ENCODE measurements around the gene CD82. TPM values are rescaled to one million over a fixed set of nuclear protein-coding genes. Genes with fewer than 3 reads are reported as not detected.
A peak's percentile ranks its signal among the peaks of the same experiment; 100 is the strongest.

Gene CD82
- total and polyA plus RNA-seq, 2 donors from 2014 or later, result 59.3 to 94.4 TPM

- H3K27me3 ChIP-seq (ENCODE audit: control insufficient read depth, insufficient read depth, low read length), result no peaks in the 10 kb centered on the region
- H3K9me3 ChIP-seq (ENCODE audit: control insufficient read depth in 2 of 3, insufficient read depth in 1 of 3, low read length in 3 of 3), result no peaks in the 10 kb centered on the region
- no peaks in the 10 kb centered on the region for H3K36me3 ChIP-seq (ENCODE audit: control insufficient read depth in 2 of 3, insufficient read depth in 3 of 3, low read length in 3 of 3)
- no peaks in the 10 kb centered on the region for H3K4me1 ChIP-seq (ENCODE audit: control insufficient read depth in 2 of 3, insufficient read depth in 2 of 3, low read depth in 1 of 3, low read length in 3 of 3)
- intact Hi-C loops (cut with DNase I), result no loop called here
- TF ChIP-seq CTCF (IDR thresholded peaks at IDR 0.05; ENCODE audit: borderline replicate concordance, extremely low read depth, insufficient read depth), result no peak
- no peak overlapping the region for H3K9ac ChIP-seq (ENCODE audit: low read length in 3 of 3)
- DNase-seq (peak in 2 of 5 donors; percentile 33 to 45), FAIRE-seq (no peak)
- no peak overlapping the region for H3K4me3 ChIP-seq (ENCODE audit: low read length in 3 of 3)
- no peak overlapping the region for H3K27ac ChIP-seq (ENCODE audit: low read depth in 2 of 2, low read length in 2 of 2)
These were observed 39.8 kb upstream of the CD82 start for GRCh38 chr11:44525473-44526252.

- Histone ChIP-seq H3K4me3 (ENCODE audit: low read length in 3 of 3) (no peak overlapping the region), H3K36me3 (ENCODE audit: control insufficient read depth in 2 of 3, insufficient read depth in 3 of 3, low read length in 3 of 3) (no peaks in the 10 kb centered on the region), H3K4me1 (ENCODE audit: control insufficient read depth in 2 of 3, insufficient read depth in 2 of 3, low read depth in 1 of 3, low read length in 3 of 3) (no peaks in the 10 kb centered on the region), H3K9me3 (ENCODE audit: control insufficient read depth in 2 of 3, insufficient read depth in 1 of 3, low read length in 3 of 3) (no peaks in the 10 kb centered on the region), H3K27ac (ENCODE audit: low read depth in 2 of 2, low read length in 2 of 2) (no peak overlapping the region), H3K27me3 (ENCODE audit: control insufficient read depth, insufficient read depth, low read length) (no peaks in the 10 kb centered on the region), H3K9ac (ENCODE audit: low read length in 3 of 3) (no peak overlapping the region)
- no peak for TF ChIP-seq CTCF (IDR thresholded peaks at IDR 0.05; ENCODE audit: borderline replicate concordance, extremely low read depth, insufficient read depth)
- FAIRE-seq, result no peak
- DNase-seq, result peak in 2 of 5 donors; percentile 39 to 58
- intact Hi-C loops (cut with DNase I), result no loop called here
These were observed 39.0 kb upstream of the CD82 start for GRCh38 chr11:44526438-44526837.

- no peaks in the 10 kb centered on the region for H3K36me3 ChIP-seq (ENCODE audit: control insufficient read depth in 2 of 3, insufficient read depth in 3 of 3, low read length in 3 of 3)
- no peak overlapping the region for H3K4me3 ChIP-seq (ENCODE audit: low read length in 3 of 3)
- FAIRE-seq (no peak), DNase-seq (peak in 1 of 5 donors; percentile 23)
- H3K27ac ChIP-seq (ENCODE audit: low read depth in 2 of 2, low read length in 2 of 2), result no peak overlapping the region
- no peak for TF ChIP-seq CTCF (IDR thresholded peaks at IDR 0.05; ENCODE audit: borderline replicate concordance, extremely low read depth, insufficient read depth)
- intact Hi-C loops (cut with DNase I), result no loop called here
- no peaks in the 10 kb centered on the region for H3K9me3 ChIP-seq (ENCODE audit: control insufficient read depth in 2 of 3, insufficient read depth in 1 of 3, low read length in 3 of 3)
- no peaks in the 10 kb centered on the region for H3K27me3 ChIP-seq (ENCODE audit: control insufficient read depth, insufficient read depth, low read length)
- H3K4me1 ChIP-seq (ENCODE audit: control insufficient read depth in 2 of 3, insufficient read depth in 2 of 3, low read depth in 1 of 3, low read length in 3 of 3), result no peaks in the 10 kb centered on the region
- no peak overlapping the region for H3K9ac ChIP-seq (ENCODE audit: low read length in 3 of 3)
These were observed 38.0 kb upstream of the CD82 start for GRCh38 chr11:44527476-44527875.

Measured in kidney (tissue), 14 donors.